ENCODE results near the gene HTRA3. TPM values are rescaled to one million over a fixed set of nuclear protein-coding genes. Genes with fewer than 3 reads are reported as not detected.

Gene HTRA3
- total and polyA plus RNA-seq, 7 experiments from 2014 or later: not detected

GRCh38 chr4:8355306-8355705, 85.8 kb downstream of the HTRA3 start:
- no peak for ATAC-seq
- DNase-seq: no peak
- ChIA-PET CTCF (no interaction called here), POLR2A (no interaction called here)
- intact Hi-C loops (cut with micrococcal nuclease): no loop called here
- Histone ChIP-seq H3K27ac (ENCODE audit: low read depth, low read length) (no peak overlapping the region), H3K4me3 (ENCODE audit: low read length) (no peak overlapping the region), H3K36me3 (ENCODE audit: control insufficient read depth in 2 of 3, insufficient read depth in 3 of 3, low read length in 3 of 3) (no peaks in the 10 kb centered on the region), H3K27me3 (ENCODE audit: control insufficient read depth in 2 of 2, insufficient read depth in 2 of 2, low read length in 2 of 2) (no peaks in the 10 kb centered on the region), H3K9me3 (ENCODE audit: control insufficient read depth in 2 of 3, low read length in 3 of 3) (no peaks in the 10 kb centered on the region), H3K4me1 (ENCODE audit: control insufficient read depth in 2 of 2, insufficient read depth in 2 of 2, low read length in 2 of 2) (no peaks in the 10 kb centered on the region)
- Mint-ChIP-seq H3K27ac (no peak overlapping the region), H3K27me3 (peaks cover 0 to 8% (median 1%) of the 10 kb centered on the region in 5 donors), H3K4me1 (peaks cover 0 to 1% (median 0%) of the 10 kb centered on the region in 7 donors), H3K4me3 (no peak overlapping the region), H3K9me3 (peaks cover 0 to 11% (median 0%) of the 10 kb centered on the region in 11 donors), H3K36me3 (peaks cover 0 to 8% (median 0%) of the 10 kb centered on the region in 5 donors)

- ChIA-PET POLR2A (no interaction called here), CTCF (no interaction called here)
Measured at GRCh38 chr4:8355864-8356565, 86.5 kb downstream of the HTRA3 start.

More at GRCh38 chr4:8355864-8356565, 86.5 kb downstream of the HTRA3 start:
- intact Hi-C loops (cut with micrococcal nuclease): no loop called here
- Histone ChIP-seq H3K4me1 (ENCODE audit: control insufficient read depth in 2 of 2, insufficient read depth in 2 of 2, low read length in 2 of 2) (no peaks in the 10 kb centered on the region), H3K27me3 (ENCODE audit: control insufficient read depth in 2 of 2, insufficient read depth in 2 of 2, low read length in 2 of 2) (no peaks in the 10 kb centered on the region), H3K36me3 (ENCODE audit: control insufficient read depth in 2 of 3, insufficient read depth in 3 of 3, low read length in 3 of 3) (no peaks in the 10 kb centered on the region), H3K4me3 (ENCODE audit: low read length) (no peak overlapping the region), H3K27ac (ENCODE audit: low read depth, low read length) (no peak overlapping the region), H3K9me3 (ENCODE audit: control insufficient read depth in 2 of 3, low read length in 3 of 3) (no peaks in the 10 kb centered on the region)
- peaks cover 0 to 15% (median 0%) of the 10 kb centered on the region in 11 donors for H3K9me3 Mint-ChIP-seq
- peaks cover 0 to 8% (median 0%) of the 10 kb centered on the region in 5 donors for H3K27me3 Mint-ChIP-seq
- no peak overlapping the region for H3K27ac Mint-ChIP-seq
- no peak overlapping the region for H3K4me3 Mint-ChIP-seq
- peaks cover 0 to 8% (median 0%) of the 10 kb centered on the region in 5 donors for H3K36me3 Mint-ChIP-seq
- DNase-seq (no peak), ATAC-seq (no peak)
- H3K4me1 Mint-ChIP-seq: peaks cover 0 to 1% (median 0%) of the 10 kb centered on the region in 7 donors

Other genes with a start within 250 kb of the HTRA3 start
- 1 to 10 TPM in 4 of 5 experiments, under 1 TPM in 1; 0.22 to 4.9 (median 3.1) TPM for gene ABLIM2, start 110.9 kb upstream of the HTRA3 start, total RNA-seq
- 1 to 10 TPM in 1 of 2 donors, under 1 TPM in 1; 0.99 to 5.8 TPM for gene ABLIM2, start 110.9 kb upstream of the HTRA3 start, polyA plus RNA-seq
- gene SH3TC1, start 70.5 kb upstream of the HTRA3 start, total RNA-seq: 100 to 1,000 TPM in 1 of 5 experiments, 10 to 100 TPM in 4; 33.8 to 120 (median 41.2) TPM
- gene SH3TC1, start 70.5 kb upstream of the HTRA3 start, polyA plus RNA-seq: 10 to 100 TPM in 1 of 2 donors, 1 to 10 TPM in 1; 6.5 to 12.1 TPM
- 10 to 100 TPM; 10.9 to 20.5 (median 14.8) TPM for gene ACOX3, start 171.0 kb downstream of the HTRA3 start, total RNA-seq
- gene ACOX3, start 171.0 kb downstream of the HTRA3 start, polyA plus RNA-seq: 10 to 100 TPM; 16.1 to 19.1 TPM
- 10 to 100 TPM; 28.5 to 33.7 (median 29.6) TPM for gene TRMT44, start 171.0 kb downstream of the HTRA3 start, total RNA-seq
- 10 to 100 TPM; 13.8 to 21.3 TPM for gene TRMT44, start 171.0 kb downstream of the HTRA3 start, polyA plus RNA-seq